ENCODE measurements around the gene TDRD7.

DNA sequence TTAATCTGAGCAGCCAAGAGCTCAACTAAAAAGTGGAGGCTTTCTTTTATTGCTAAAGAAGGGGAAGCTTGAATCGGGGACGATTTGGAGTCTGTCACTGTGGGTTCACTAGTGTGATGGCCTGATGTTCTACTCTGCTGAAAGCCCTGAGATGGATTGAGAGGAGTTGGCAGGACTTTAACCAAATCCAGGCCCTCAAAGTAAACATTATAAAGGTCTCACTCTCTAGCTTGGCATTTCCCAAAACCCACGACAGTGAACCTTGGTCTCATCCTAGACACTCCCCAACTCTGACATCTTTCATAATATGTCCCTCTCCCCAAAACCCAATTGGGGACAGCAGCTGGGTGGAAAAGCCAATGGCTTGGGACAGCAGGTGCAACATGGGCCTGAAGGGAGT is 122.3 kb downstream of the TDRD7 start:
- TF ChIP-seq, protein P1, sequence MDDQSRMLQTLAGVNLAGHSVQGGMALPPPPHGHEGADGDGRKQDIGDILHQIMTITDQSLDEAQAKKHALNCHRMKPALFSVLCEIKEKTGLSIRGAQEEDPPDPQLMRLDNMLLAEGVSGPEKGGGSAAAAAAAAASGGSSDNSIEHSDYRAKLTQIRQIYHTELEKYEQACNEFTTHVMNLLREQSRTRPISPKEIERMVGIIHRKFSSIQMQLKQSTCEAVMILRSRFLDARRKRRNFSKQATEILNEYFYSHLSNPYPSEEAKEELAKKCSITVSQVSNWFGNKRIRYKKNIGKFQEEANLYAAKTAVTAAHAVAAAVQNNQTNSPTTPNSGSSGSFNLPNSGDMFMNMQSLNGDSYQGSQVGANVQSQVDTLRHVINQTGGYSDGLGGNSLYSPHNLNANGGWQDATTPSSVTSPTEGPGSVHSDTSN (CRISPR knock-in tag; IDR thresholded peaks at IDR 0.05) = no peak
- TF ChIP-seq, protein P2, sequence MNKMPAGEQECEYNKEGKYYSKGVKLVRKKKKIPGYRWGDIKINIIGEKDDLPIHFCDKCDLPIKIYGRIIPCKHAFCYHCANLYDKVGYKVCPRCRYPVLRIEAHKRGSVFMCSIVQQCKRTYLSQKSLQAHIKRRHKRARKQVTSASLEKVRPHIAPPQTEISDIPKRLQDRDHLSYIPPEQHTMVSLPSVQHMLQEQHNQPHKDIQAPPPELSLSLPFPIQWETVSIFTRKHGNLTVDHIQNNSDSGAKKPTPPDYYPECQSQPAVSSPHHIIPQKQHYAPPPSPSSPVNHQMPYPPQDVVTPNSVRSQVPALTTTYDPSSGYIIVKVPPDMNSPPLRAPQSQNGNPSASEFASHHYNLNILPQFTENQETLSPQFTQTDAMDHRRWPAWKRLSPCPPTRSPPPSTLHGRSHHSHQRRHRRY (tag by site-specific recombination; IDR thresholded peaks at IDR 0.05) = no peak
- no peak for TF ChIP-seq YY1 (tag by site-specific recombination; IDR thresholded peaks at IDR 0.05)
- TF ChIP-seq ZNF138 (tag by site-specific recombination; IDR thresholded peaks at IDR 0.05; ENCODE audit: borderline replicate concordance) = no peak
- TF ChIP-seq, protein P3, sequence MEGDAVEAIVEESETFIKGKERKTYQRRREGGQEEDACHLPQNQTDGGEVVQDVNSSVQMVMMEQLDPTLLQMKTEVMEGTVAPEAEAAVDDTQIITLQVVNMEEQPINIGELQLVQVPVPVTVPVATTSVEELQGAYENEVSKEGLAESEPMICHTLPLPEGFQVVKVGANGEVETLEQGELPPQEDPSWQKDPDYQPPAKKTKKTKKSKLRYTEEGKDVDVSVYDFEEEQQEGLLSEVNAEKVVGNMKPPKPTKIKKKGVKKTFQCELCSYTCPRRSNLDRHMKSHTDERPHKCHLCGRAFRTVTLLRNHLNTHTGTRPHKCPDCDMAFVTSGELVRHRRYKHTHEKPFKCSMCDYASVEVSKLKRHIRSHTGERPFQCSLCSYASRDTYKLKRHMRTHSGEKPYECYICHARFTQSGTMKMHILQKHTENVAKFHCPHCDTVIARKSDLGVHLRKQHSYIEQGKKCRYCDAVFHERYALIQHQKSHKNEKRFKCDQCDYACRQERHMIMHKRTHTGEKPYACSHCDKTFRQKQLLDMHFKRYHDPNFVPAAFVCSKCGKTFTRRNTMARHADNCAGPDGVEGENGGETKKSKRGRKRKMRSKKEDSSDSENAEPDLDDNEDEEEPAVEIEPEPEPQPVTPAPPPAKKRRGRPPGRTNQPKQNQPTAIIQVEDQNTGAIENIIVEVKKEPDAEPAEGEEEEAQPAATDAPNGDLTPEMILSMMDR (tag by site-specific recombination; IDR thresholded peaks at IDR 0.05) = no peak
- TF ChIP-seq ZNF341 (tag by site-specific recombination; IDR thresholded peaks at IDR 0.05; ENCODE audit: low read depth) = no peak
- TF ChIP-seq ZNF423 (tag by site-specific recombination; IDR thresholded peaks at IDR 0.05) = no peak
- TF ChIP-seq SCRT1 (tag by site-specific recombination; IDR thresholded peaks at IDR 0.05; ENCODE audit: borderline replicate concordance) = no peak
- TF ChIP-seq ZNF354C (tag by site-specific recombination; IDR thresholded peaks at IDR 0.05; ENCODE audit: borderline replicate concordance, low read depth) = no peak

Measured in HEK293 (cell line).